GM21723 (cell line): ENCODE data around the gene PHACTR1.

Source experiments
- ATAC-seq: cut with Tn5 transposase; IDR thresholded peaks from one replicate; pipeline ENCODE4 v1.9.1; 2021; ENCODE audit warnings: mild to moderate bottlenecking, moderate library complexity; ENCODE audit not compliant: unreplicated experiment

Gene PHACTR1

DNA sequence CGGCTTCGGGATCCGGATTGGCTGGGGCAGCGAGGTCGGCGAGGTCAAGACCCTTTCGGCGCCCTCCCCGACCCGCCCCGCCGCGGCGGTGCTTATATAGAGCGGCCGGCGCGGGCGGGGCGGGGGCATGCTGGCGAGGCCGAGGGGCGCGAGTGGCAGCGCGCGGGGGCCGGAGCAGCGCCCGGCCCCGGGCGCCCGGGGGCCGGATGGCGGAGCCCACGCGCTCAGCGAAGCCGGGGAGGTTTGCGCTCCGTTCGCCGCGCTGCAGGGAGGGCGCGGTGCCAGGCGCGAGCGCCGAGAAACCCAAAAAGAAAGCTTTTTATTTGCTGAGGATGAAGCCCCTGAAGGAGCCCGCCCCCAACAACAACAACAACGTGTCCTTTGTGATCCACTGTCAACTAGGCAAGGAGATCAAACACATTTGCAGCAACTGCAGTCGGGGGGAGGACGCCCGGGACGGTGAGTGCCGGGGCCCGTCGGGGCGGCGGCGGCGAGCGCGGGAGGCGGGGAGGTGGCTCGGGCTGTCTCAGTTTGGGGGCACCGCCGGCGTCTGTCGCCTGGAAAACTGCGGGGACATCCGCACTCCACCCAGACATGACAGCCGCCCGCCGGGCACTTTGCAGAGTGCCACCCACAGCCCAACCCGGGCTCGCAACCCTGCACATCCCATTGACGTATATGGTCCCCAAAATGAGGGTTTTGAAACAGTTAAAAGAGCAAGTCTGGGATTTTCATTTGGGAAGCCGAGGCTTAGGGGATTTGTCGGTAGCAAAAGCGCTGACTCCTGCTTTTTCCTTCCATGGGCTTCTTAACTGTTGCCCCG is 297.3 kb downstream of the PHACTR1 start:
- ATAC-seq, result no peak

DNA sequence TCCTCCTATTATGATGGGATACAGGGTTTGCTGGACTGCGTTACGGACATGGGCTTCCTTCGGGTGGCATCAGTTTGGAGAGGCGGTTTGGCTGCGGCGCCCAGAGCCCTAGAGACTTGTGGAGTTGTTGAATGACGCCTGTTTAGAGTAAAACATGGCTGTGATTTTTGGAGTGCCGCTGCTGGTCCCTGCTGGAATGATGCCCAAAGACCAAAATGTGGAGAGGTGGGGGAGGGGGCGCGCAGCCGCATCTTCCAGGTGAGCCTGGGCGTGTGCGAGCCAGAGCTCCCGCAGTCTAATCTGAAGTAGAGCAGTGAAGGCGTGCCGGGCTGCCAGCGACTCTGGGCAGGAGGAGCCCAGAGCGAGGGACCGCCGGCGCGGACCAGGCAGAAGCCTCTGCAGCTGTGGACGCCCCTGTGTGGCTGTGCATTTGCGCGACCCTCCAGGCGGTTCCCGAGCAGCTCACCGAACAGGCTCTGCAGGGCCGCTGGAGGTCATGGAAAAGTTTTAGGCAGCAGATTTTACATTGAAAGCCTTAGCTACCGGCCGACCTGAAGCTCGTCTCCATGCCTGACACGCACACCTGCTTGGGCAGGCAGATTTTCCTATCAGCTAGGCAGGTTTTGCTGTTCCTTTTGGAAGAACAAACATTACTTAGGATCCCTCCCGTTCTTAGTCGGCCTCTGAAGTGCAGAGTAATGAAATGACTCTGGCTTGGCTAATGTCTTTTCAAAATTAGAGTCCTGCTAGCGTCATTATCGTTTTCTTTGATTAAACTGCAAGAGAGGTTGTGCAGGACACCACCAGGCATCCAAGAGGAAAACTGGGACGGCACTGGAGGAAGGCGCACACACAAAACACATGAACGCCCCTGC is 298.2 kb downstream of the PHACTR1 start:
- ATAC-seq, result no peak

DNA sequence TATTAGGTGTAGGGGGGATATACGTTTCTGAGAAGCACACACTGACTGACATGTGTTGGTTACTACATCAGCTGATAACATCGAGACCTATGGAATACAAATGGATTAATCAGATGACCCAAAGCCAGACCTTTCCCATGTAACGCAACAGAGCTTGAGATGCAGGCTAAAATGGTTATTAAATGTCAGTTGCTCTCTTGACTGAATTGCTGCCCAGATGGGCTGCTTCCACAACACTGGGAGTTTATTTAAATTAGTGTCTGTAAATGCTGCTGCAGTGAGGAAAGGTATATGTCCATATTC is 298.8 kb downstream of the PHACTR1 start:
- no peak for ATAC-seq

DNA sequence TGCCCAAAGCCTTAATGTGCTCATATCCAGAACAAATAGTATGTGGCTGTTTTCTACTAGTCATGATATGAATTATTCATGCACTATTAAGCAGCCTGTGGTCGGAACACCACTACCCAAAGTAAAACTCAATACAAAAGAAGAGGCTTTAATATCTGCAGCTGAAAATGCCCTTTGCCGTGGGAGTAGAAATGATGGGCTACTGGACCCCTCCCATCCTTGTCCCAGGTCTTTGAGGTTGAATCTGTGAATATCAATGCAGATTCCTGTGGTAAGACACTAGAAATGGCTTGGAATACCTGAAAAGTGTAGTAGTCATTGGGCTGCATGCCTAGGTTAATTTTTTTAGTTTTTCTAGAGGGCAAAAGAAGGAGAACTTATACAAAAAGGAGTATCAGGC is 308.0 kb downstream of the PHACTR1 start:
- ATAC-seq, result no peak

DNA sequence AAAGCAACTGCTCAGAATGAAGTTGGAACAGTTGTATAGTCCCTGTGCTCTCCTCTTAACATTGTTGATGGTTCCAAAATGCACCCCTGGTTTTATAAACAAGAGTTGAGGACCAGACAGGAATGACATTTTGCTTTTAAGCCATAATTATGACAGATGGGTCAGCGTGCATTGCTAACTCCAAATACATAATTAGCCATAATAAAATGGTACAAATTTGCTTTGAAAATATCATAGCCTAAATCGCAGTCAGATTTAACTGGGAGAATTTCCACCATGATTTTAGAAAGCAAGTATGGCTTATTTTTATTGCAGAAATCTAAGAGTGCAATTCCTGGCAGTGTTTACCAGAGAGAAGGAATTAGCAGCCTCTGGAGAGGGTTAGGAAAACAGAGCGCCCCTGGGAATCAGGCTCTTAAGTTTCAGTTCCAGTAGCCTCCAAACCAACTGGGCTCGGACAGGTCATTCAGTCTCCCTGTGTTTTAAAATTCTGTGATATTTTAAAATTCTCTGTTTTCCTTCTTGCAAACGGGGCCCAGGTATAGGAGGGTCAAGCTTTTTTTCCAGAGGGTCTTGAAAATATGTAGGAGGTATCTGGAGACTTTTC is 309.4 kb downstream of the PHACTR1 start:
- ATAC-seq, result no peak

DNA sequence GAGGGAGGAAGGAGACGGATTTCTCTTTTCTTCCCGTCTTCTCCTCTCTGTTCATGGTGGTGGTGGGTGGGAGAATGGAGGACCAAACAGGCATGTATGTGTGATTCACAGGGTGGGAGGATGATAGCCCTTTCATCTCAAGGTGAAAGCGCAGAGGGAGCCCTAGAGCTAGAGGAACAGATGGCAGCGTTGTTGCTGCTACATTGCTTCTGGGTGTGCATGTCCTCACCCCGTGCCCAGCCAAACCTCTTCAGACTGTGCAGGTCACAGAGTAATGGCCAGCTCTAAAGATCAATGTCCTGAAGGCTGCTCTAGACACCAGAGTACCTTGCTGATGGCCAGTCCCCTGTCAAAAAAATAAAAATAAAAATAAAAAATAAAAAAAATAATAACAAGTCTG is 310.0 kb downstream of the PHACTR1 start:
- no peak for ATAC-seq

DNA sequence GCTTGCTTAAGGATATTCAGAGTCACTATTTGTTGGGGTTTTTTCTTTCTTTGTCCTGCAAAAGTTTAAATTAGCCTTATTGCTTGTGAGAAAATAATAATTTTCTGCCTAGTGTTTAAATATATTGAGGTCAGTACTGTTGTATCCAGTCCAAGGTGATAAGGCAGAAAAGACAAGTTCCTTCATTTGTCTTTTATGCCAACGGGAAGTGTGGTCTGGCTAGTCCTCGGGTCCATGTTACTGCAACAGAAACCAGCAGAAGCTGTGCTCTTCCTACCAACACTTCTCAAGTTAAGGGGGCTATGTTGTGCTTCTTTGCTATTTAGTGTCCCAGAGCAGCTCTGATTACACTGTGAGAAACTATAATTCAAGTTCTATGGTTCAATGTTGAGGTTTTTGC is 310.6 kb downstream of the PHACTR1 start:
- no peak for ATAC-seq

DNA sequence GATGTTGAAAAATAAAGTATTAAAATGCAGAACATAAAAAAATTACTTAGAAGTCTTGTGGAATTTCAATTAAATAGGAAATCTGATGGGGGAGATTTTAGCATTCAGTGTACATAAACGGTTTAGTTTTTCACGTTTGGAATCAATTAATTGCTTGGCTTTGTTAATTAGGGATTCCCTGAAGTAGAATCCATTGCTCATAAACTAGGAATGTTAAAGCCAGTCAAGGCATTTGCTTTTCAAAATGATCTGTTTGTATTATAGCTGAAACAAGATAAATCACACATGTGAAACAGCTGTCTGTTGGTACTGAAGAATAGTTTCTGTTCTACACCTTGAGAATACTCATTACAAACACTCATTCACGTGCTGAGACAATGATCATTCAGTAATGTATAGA is 313.8 kb downstream of the PHACTR1 start:
- no peak for ATAC-seq

DNA sequence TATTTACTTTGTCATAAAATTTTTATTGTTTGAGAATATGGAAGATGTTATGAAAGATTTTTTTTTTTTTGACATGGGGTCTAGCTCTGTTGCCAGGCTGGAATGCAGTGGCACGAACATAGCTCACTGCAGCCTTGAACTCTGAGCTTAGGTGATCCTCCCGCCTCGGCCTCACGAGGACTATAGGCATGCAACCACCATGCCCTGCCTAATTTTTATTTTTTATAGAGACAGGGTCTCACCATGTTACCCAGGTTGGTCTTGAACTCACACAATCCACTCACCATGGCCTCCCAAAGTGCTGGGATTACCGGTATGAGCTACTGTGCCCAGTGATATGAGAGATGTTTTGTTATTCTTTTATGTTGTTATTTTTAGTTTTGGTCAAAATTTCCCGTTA is 316.0 kb downstream of the PHACTR1 start:
- ATAC-seq, result no peak

DNA sequence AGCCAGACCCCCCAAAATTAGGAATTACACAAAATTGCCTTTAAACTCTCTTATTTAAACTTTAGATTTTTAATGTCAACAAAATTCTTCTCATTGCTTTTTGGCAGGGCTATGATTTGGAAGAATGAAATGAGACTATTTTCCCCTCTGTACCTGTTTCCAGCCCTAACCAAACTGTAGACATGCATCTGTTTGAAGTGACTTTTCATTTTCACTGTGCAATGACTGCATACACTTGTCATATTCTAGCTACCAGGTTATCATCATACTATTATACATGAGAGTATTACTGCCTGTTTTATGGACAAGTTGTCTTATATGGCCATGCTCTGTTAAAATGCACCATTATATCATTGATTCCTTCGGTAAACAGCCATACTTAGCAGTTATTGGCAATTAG is 316.6 kb downstream of the PHACTR1 start:
- no peak for ATAC-seq

DNA sequence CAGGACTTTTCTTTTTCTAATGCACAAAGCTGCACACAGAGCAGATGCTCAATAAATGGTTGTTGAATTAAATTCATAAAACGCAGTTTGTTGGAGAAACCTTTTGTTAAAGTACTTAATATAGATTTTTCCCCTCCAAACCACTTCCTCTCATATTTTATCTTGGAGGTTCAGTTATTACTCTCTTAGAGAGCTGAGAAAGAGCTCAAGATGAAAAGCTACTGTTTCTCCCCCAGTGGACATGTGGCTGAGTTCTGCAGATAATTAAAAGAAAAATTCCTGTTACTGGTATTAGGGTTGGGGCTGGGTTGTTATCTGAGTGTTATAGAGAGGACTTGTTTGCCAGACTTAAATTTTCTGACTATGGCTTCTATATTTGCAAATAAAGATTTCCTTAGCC is 317.7 kb downstream of the PHACTR1 start:
- ATAC-seq, result no peak

DNA sequence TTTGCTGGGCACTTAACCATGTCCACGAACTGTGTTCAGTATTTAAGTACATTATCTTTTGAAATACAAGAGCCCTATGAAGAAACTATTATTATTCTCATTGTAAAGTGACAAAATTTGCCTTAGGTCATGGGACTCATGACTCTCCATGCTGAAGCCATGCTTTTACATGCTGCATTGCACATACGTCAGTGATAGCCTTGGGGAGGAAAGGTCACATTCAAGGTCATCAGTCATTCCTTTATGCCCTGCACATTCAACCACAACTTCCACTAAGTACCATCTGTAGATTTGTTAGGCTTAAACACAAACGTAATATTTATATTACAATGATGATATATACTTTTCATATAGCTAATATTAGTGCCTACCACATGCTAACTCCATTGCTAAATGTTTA is 319.0 kb downstream of the PHACTR1 start:
- no peak for ATAC-seq

DNA sequence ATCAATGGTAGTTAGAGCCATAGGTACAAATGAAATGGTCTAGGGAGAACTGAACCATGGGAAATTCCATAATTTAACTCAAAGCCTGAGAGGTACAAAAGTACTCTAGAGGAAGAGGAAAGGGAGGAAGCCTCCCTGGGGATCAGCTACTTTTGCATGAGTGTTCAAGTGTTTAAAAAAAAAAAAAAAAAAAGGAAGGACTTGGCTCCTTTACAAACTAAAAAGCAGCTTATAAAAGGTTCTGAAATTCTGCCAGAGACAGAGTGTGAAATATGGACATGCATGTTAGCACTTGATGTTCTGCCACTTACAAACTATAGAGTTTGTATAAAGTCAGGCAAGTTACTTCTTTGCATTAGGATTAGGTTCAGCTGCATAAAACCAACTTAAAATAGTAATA is 321.7 kb downstream of the PHACTR1 start:
- no peak for ATAC-seq

DNA sequence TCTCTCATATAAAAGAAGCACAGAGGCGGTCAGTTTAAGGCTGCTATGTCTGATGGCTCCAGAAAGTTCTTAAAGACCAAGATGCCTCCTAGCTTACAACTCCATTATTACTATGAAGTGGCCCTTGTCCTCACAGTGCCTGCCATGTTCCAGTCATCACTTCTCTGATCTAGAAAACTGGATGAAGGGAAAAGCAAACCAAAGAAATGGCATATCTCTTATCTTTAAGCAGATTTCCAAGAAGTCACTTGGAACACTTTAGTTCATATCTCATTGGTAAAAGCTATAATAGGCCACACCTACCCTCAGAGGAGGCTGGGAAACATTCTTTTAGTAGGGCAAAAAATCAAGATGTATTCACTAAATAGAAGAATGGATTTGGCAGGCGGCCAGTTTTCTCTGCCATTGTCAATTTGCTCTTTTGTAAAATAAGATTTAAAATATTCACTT is 322.2 kb downstream of the PHACTR1 start:
- no peak for ATAC-seq

DNA sequence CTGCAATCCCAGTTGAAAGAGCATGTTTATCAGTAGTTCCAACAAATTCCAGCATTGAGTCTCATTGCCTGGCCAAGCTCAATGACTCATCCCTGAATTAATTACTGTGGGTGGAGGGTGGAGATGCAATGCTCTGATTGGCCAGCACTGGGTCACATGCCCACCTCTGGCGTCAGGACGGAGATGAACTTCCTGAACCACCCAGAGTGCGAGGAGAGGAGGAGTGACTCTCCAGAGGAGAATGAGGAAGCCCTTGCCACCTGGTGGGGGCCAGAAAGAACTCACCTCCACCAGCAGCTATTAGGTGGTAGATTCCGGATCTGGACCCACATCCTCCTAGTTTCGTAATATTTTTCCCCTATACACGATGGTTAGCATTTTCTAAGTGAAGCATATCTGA is 327.8 kb downstream of the PHACTR1 start:
- no peak for ATAC-seq

DNA sequence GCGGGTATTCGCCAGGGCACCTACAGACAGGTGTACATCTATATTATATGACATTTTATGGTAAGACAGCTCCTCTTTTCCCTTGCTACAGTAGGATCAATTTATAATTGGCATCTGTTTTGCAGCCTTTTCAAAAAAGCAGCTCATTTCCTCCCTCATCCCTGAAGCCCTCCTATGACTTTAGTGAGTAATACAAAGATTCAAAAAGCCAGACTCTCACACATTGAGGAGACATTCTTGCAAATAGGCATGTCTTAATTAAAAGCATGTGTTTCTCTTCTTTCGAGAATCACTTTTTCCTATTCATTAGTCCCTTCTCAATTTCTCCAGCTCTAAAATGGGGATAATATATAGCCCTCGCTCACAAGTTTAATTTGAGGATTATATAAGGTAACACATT is 328.3 kb downstream of the PHACTR1 start:
- no peak for ATAC-seq

DNA sequence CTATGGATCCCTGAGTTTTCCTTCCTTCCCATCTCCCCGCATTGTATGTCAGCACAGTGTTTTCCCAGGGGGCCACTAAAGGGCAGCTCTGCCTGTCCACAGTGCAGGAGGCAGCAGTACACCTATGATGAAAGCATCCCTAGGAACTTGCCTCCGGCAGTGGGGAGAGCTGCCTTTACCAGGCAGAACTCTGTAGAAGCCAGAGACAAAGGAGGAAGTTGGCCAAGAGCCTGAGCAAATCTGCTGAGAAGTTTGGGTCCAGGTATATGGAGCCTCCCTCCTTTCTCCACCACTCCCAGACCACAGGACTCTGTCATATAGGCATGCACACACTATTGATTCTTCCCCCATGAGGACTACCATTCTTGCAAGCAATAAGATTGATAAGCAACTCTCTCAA is 329.1 kb downstream of the PHACTR1 start:
- ATAC-seq, result no peak

DNA sequence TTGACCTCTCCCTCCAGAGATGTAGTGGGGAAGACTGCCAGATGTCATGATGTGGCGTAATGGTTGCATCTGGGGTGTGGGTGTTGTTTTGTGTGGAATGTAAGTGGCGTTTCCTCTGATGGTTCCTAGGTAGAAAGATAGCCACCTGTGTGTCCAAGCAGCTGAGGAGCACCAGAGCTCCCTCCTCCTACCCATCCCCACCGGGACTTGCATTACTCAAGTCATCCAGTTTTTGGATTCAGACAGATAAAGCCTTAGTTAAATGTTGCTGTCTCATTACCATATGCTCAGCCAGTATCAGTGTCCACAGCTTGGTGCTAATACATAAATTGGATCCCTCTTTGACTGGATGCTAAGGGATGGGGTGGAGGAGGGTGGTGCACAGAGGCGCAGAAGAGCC is 329.5 kb downstream of the PHACTR1 start:
- ATAC-seq, result no peak

DNA sequence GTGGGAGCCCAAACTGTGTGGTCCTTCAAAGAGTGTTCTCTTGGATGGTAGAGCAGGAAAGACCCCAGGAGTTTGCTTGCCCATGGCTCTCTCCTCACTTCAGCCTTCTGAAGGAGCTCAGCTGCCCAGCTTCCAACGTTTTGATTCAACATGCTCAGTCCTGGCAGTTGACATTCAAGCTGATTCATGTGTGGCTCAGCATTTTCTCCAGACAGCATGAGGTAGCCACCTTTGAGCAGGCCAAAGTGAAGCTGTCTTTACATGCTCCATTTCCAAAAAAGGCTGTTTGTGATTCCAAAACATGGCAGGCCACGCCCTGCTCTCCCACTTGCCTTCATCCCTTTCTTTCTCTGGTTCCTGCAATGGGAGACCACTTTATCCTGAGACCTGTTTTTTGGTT is 331.5 kb downstream of the PHACTR1 start:
- no peak for ATAC-seq

DNA sequence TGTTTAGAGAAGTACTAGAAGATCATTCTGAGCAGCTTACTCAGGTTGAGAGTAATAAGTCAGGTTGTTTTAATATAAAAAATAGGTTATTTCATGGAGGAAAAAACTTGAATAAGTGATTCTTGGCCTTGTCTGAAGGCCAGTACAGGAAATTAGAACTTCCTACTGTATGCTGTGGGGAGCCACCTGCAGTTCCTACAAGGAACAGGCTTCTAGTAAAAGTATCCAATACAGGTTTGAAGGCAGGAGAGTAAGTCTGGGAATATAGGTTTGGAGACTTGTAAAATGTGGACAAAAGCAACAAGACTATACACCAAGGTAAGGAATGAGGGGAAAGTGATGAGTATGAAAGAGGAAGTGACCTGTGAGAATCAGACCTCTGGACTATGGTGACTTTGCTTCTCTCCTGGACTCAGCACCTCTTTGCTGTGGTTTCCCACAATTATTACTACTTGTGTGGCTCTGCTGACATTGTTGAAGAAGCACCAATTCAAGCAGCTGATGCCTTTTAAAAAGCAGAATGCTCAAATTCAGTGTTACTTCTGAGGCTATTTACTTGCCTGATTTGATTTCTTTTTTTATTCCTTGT is 333.2 kb downstream of the PHACTR1 start:
- no peak for ATAC-seq

DNA sequence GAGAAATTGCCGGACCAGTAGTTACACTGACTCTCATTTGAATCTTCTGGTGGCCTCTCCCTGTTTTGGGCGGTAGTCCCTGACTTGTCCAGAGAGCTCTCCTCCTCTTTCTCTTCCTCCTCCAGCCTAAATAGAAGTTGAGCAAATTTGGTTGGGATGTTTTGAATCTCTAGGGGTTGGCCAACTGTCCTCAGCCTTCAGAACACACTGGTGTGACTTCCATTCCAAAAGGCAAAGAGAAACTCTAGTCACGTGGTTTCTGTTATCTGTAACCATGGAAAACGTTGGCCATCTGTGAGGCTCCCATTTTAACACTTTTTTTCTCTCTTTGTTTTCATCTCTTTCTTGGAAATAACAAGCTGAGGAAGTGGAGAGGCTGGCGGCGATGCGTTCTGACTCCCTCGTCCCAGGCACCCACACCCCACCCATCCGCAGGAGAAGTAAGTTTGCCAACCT is 336.5 kb downstream of the PHACTR1 start:
- no peak for ATAC-seq
